HG03571 (cell line): ENCODE measurements around the gene HMGN2.
A peak's percentile ranks its signal among the peaks of the same experiment; 100 is the strongest.

Source experiments
- ATAC-seq: cut with Tn5 transposase; IDR thresholded peaks from one replicate; pipeline ENCODE4 v1.9.1; 2021; ENCODE audit not compliant: unreplicated experiment

Gene HMGN2

DNA sequence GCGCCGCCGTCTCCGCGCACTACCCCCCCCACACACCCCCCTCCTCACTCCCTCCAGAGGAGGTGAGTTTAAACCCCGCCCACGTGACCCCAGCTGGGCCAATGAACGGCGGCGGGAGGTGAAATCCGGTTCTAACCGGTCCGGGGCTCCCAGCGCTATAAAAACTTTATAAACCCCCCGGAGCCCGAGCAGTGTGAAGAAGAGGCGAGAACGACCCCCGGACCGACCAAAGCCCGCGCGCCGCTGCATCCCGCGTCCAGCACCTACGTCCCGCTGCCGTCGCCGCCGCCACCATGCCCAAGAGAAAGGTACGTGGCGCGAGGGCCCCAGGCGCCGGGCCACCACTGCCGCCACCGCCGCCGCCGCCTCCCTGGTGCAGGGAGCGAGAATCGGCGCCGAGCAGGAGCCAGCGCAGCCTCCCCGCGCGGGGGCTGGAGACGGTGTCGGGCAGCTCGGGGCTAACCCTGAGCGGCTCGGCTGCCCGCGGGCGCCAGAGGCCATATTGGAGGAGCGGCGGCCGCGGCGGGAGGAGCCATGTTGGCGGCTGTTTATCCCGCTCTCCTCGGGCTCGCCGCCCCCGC is at the start of gene HMGN2:
TSS of gene HMGN2 (plus strand) at position 121 of the 581 bp plus-strand sequence. CDS start at position 294, 173 bp downstream.
- ATAC-seq = peak; percentile 45

DNA sequence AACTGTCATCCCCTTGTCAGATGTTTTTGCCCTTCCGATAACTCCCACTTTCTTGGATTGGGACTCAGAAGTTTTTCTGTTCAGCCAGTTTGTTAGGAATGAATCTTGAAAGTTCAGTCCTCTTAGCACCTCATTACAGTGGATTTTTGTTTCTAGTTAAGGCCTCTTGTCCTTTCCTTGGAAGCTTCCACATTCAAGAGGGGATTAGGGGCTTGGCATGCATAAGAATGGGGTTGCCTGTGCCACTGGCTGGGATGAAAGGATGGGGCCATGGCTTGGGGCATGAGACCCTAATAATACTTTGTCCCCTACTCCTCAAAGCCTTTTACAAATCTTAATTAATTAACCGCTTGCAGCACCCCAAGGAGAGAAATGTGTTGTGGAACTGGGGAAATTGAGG is 42.5 kb upstream of the HMGN2 start:
- no peak for ATAC-seq

DNA sequence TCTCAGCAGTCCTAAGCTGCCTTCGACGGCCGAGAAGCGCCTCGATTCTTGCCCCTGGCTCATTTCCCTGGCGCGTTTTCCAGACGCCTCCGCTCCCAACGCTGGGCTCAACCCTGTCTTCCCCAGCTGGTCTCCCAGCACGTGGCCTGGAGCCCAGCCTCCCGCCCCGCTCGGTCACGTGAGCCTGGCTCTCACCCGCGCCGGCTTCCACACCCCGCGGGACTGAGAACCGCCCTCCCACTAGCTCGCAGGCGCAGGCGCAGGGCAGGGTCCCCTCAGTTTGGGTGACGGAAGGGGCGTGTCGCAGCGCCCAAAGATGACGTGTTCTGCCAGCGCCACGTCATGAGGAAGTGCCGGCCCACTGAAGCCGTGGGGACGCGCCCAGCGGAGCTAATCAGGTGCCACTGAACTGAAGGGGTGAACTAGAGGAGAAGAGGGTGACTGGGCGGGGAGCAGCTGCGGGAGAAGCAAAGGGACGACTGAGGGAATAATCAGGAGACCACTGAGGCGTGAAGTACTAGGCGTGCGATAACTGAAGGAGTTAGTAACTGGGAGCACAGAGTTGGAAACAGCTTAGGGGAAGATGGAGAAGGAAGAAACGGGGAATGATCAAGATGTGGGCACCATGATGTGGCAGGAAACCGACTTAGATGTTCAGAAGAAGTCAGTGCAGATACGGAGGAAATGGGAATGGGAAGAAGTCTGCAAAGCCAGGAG is 40.1 kb upstream of the HMGN2 start, which contains the start of gene DHDDS:
TSS of gene DHDDS (plus strand) at position 343 of the 717 bp plus-strand sequence. CDS start 625 bp downstream, outside the sequence.
- peak; percentile 91 for ATAC-seq

DNA sequence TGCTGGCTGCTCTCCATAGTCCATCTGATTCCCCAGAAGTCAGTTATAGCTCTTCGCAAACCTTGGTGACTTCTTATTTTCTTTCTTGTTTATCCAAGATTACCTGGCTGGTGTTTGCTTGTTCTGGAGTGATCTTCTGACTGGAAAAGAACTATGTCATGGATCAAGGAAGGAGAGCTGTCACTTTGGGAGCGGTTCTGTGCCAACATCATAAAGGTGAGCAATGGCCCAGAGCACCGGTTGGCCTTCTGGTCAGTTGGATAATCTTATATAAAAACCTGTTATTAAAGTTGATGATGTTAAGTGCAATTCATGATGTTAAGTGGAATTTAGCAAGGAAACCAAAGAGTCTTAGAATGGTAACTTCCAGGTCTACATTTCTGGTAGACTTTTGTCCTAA is 39.4 kb upstream of the HMGN2 start:
- no peak for ATAC-seq

DNA sequence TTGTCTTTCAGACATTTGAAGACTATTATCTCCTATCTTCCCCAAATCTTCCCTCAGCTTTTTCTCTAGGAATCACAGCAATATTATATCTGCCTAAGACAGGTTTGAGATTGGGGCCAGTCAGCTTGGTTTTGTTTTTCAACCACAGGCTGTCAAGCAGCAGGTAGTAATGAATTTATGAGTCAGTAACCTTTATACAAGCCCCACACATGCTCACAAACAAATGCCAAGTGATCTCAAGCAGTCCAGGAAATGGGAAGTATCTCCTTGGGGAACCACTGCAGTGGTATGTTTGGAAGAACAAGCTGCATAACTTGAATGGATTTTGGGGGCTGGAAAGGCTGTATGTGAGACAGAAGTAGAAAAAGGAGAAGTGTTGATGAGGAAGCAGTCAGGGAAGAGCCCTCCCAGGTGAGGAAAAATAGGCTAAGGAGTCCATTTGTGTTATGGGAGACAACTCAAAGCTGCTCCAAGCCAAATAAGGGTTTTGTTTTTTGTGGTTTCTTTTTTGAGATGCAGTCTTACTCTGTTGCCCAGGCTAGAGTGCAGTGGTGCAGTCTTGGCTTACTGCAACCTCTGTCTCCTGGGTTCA is 38.0 kb upstream of the HMGN2 start:
- no peak for ATAC-seq

DNA sequence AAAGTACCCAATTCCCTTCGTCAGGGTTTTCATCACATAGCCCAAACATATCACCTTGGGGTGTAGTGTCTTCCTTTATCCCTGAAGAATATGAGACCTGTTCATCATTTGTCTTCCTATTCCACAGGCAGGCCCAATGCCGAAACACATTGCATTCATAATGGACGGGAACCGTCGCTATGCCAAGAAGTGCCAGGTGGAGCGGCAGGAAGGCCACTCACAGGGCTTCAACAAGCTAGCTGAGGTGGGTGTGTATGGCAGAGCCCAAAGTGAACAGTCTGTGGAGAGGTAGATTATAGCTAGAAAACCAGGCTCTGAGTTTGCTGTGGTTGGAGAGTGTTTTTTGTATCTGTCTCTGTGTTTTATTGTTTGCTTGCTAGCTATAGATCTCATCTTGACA is 34.2 kb upstream of the HMGN2 start:
- ATAC-seq = no peak

DNA sequence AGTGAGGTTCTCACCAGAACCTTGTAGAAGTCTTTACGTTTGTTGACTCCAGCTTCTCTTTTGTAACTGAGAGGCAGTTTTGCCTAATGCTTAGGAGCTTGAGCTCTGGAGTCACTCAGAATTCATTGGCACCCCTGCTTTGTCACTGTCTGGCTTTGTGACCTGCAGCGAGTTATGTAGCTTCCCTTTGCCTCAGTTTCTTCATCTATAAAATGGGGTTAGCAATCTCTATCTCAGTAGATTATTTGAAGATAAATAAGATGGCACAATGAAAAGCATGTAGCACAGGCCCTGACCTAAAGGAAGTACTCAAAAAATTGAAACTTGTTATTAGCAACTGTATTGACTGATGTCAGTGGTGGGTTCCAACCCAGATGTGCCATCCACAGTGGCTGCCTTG is 32.0 kb upstream of the HMGN2 start:
- no peak for ATAC-seq

DNA sequence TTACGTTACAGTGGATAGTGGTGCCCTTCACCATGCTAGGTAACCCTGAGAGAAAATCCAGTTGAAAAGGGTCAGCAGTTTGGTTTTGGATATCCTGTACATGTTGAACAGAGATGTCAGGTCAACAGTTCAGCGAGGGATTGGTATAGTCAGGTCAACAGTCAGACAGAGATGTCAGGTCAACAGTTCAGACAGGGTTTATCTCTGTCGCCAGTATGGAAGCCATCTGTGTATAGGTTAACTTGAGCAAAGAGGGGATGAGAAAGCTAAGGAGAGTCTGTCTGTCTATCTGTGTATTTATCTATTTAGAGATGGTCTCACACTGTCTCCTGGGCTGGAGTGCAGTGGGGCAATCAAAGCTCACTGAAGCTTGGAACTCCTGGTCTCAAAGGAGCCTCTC is 22.4 kb upstream of the HMGN2 start:
- ATAC-seq = no peak

DNA sequence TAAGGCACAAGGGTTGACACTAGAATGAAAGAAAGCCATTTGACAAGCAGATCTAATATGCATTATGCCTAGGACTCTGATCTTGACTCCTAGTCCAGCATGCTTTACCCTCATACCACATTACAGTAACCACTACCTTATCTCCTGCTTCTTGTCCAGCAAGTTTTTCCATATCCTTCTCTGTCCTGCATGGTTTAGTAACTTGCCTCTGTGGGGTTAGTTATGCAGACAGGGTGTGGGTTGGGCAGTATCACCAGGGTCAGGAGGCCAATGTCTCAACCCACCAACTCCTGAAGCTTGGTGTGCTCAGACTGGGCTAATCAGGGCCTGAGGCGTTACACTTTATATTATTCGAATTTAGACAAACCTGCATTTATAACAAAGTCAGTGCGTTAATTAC is 21.3 kb upstream of the HMGN2 start:
- ATAC-seq = no peak

DNA sequence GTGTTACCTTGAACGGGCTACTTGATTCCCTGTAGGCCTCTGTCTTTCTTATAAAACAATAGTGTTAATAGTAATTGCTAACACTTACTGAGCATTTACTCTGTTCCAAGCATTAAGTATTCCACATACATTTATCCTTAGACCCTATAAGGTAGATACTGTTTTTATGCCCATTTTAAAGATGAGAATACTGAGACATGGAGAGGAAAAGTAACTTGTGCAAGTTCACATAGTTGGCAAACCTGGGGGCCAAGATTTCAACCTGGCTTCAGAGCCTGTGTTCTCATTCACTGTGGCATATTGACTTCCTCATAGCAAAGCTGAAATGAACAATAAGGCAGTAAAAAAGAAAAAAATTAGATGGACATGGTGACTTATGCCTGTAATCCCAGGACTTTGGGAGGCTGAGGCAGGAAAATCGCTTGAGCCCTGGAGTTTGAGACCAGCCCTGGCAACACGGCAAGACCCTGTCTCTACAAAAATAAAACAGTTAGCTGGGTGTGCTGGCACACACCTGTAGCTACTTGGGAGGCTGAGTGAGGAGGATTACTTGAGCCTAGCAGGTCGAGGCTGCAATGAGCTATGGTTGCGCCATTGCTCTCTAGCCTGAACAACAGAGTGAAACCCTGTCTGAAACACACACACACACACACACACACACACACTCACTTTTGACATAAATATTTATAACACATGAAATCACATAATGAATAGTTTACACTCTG is 19.6 kb upstream of the HMGN2 start:
- ATAC-seq = no peak

DNA sequence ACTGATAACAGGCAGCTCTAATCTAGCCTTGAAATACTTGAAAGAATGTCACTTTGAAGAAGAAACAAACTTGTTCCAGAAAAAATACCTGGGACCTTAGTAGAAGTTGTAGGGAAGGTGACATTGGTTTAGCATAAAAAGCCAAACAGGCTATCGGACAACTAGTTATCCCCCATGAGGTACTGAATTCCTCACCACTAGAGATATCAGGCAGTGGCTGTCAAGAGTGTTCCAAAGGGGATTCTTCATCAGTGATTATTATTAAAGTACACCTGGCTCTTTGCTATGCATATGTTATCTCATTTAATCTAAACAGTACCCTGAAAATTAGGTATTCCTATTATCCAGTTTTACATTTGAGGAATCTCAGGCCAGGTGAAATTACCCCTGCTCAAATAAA is 13.1 kb upstream of the HMGN2 start:
- no peak for ATAC-seq

DNA sequence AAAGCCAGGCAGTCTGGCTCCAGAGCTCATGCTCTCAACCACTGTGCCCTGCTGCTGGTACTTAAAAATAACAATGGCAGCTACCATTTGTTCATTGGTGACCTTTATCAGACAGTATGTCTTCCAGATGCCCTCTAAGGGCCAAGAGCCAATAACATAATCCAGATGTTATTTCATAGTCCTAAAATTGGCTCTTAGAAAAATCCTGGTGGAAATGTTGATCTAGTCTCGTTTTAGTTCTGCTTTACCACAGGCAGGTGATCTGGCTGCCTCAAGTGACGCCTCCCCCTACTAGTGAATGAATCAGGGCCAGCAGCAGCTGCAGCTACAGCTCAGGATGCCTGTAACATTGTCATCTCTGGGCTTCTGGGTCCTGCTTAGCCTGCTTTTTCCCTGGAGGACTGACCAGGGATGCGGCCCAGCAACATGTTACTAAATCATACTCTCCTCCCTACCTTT is 12.6 kb upstream of the HMGN2 start:
- no peak for ATAC-seq

DNA sequence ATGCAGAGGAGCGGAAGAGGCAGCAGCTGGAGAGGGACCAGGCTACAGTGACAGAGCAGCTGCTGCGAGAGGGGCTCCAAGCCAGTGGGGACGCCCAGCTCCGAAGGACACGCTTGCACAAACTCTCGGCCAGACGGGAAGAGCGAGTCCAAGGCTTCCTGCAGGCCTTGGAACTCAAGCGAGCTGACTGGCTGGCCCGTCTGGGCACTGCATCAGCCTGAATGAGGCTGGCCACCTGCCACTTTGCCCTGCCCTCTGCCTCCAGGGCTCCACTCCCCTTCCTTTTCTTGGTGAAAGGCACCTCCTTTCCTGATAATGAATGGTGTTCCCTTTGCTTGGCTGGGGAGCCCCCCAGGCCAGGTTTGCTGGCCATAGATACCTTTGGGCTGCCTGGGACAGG is 3.3 kb upstream of the HMGN2 start:
- no peak for ATAC-seq

DNA sequence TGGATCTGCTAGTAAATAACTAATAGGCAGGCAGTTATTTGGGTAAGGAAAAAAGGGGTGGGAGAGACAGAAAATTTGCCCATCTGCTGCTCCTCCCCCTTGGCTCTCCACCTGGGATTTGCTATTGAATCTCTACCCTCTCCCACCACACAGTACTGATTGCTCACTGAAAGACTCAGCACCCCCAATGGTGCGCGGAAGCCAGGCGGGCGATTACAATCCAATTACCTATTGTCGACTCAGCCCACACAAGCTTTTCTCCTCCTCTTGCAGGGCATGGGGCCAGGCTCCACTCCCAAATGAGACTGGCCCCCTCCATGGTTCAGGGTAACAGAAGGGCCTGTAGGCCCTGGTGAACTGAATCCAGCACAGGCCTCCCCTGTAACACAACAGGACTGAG is 2.7 kb upstream of the HMGN2 start:
- ATAC-seq = no peak

DNA sequence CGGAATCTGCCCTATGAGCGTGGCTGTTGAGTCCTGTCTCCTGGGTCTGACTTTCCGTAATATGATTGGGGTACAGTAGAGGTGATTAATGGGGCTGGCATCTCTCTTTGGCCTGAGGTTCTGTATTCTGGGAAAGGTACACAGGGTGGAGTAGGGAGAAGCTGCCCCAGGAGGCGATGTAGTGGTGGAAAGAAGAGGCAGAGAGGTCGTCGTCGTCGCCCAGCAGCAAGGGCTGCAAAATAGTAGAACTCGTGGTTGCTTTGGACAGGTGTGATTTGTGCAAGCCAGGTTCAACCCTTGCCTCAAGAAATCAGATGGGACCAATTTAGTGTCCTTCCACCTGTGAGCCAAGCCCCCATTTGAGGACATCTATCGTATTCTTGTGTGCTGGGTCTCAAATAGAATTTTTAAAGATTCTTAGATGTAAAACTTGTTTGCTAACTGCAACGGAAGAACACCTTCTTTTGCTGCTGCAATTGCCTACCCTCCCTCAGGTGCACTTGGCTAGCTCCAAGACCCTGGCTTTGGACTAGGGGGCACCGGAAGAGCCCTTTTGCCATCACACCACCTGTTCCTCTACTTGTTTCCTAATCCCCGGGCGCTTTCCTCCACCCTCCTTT is 1.3 kb upstream of the HMGN2 start:
- no peak for ATAC-seq

DNA sequence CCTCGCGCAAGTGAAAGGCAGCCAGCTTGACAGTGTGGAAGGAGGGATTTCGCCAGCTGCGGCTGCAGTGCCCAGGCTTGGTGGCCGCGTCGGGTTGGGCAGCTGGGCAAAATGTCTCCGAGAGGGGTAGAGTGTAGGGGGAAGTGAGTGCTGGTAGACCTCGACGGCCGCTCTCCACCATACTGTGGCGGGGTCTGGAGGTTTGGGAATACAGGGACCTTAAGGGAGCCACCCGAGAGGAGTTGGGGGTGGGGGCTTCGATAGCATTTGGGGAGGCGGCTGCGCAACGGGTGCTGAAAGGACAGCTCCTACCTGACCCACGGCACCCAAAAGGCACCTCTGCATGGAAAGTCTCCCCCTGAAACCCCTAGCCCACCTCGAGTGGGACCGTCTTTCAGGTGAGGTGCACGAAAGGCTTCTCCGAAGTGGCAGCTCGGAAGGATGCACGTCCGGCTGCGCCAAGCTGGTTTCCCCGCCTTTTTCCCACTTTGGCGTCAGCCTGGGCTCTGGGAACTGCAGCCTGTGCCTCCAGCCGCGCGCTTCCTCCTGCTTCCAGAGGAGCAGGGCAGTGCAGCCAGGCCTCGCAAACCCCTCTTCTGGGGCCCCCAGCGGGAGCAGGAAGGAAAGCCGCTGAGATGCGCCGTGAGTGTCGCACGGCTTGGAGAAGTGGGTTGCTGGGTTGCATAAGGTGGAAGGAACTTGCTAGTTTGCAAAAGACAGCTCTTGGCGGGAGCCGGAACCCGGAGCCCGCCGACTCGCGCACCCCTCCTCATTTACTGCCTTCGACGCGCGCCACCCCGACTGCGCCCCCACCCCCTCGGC is 531 bp upstream of the HMGN2 start:
- no peak for ATAC-seq

DNA sequence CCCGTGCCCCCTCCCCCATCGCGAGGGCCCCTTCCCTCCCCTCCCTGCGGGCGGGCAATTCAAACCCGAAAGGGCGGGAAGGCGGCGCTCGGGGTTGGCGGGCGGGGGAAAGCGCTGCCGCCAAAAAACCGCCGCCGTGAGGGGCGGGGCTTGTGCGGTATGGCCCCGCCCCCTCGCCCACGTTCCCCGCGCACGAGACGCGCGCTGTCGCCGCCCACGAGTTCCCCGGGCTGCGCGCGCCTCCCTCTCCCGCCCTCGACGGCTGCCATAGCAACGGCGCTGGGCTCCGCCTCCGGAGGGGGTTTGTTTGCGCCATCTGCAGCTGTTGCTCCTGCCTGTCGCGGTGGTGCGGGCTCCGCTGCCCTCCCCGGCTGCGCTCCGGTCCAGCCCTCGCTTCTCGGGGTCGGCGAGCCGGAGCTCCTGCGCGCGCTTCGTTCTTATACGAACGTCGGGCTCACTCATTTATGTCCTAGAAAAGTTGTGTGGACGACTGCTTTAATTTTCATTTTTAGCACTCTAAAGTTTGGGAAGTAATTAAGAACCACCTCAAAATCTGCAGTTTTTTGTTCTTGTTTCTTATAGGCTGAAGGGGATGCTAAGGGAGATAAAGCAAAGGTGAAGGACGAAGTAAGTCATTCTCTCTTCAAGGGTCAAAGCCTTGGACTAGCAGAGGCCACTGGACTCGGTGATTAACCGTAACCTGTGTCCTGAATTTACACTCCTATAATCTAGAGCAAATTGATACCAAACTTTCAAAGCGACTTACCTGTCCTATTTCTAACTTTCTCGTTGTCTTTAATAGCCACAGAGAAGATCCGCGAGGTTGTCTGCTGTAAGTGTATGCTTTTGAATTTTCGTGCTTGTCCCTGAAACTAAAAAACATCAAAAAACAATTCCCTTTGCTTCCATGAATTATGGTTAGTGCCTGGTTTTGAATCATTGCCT is 933 bp downstream of the HMGN2 start:
- peak; percentile 72 for ATAC-seq

DNA sequence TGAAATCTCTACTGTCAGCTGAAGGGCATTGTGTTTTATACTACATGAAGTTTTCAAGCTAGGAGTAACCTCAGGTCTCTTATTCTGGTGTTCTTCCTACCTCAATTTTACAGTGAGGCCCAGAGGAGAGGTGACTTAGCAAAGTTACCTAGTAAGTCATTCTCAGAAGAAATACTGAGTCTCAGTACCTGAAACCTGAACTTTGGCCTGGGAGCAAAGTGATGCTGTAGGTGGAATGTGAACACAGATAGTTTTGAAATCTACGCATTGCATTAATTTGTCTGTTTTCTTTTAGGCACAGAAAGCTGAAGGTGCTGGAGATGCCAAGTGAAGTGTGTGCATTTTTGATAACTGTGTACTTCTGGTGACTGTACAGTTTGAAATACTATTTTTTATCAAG is 2.6 kb downstream of the HMGN2 start:
- no peak for ATAC-seq

DNA sequence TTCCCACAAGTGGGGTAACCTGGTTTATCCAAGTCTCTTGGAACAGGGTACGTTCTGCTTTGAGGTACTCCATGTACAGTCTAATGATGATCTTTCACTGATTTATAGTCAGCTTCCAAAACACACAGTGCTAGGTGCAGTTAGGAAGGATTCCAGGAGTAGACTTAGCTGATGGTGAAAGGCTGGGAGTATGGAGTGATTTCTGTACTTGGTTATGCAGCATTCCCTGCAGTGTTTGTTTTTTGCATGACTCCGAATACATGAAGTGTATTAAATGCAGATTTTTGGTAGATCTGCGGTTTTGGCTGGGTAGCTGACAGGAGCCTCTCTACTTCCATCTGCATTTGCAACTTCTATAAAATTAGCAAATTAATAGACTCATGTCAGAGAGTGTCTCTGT is 3.7 kb downstream of the HMGN2 start:
- no peak for ATAC-seq
